ENCODE results near the gene OR8D1. TPM values are rescaled to one million over a fixed set of nuclear protein-coding genes. Genes with fewer than 3 reads are reported as not detected.
"Not testable (repeated sequence)": the region's sequence is repeated elsewhere in the genome, so short reads cannot be mapped to it uniquely, and the experiment has no call there.

The OR8D1 gene
- polyA plus RNA-seq, 3 donors, result not detected

GRCh38 chr11:124297921-124298320, 15.8 kb downstream of the OR8D1 start:
- DNase-seq (ENCODE audit: extremely low read depth in 1 of 11, low read depth in 9 of 11, low spot score in 4 of 11), result no peak

DNA sequence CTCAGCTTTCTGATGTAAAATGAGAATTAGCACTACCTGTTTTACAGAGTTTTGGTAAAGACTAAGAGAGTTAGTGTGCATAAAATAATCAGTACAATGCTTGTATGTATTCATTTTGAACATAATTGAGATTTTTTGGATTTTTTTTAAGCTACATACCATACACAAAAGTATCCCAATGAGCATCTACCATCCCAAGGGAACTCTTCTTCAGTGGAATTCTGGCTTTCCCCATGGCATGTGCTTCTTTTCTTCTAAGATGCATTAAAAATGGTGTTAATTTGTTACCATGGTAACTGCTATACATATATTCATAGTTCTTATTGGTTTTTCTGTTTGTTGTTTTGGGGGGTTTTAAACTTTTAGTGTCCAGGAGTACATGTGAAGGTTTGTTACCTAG, 17.7 kb downstream of the OR8D1 start:
- DNase-seq (ENCODE audit: extremely low read depth in 1 of 11, low read depth in 9 of 11, low spot score in 4 of 11), result no peak

DNA sequence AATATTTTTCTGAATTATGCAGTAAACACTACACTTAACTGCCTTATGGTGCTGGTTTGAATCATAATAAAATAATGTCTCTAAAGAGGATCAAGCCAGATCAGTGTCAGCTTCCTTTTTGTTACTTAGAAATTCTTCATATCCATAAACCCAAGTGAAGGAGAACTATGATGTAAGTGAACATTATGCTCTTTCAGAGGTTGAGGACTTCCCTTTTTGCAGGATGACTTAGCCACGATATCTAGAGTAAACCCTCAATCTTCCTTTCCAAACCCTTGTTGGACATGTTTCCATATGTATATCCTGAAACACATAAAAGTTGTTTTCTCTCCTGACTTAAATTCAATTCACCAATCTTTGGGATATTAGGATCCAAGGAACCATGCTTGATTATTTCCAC, 19.1 kb downstream of the OR8D1 start:
- DNase-seq (ENCODE audit: extremely low read depth in 1 of 11, low read depth in 9 of 11, low spot score in 4 of 11), result no peak

DNA sequence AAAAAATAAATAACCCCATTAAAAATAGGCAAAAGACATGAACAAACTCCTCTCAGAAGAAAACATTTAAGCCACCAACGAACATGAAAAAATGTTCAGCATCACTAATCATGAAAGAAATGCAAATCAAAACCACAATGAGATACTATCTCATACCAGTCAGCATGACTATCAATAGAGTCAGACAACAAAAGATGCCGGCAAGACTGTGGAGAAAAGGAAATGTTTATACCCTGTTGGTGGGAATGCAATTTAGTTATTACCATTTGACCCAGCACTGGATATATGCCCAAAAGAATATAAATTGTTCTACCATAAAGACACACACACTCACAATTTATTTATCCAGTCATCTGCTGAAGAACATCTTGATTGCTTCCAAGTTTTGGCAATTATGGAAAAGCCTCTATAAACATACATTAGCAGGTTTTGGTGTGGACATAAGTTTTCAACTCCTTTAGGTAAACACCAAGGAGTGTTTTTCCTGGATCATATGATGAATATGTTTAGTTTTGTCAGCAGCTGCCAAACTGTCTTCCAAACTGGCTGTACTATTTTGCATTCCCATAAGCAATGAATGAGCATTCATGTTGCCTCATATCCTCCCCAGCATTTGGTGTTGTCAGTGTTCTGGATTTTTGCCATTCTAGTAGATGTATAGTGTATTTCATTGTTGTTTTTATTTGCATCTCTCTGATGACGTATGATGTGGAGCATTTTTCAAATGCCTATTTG, 28.0 kb downstream of the OR8D1 start:
- DNase-seq (ENCODE audit: extremely low read depth in 1 of 11, low read depth in 9 of 11, low spot score in 4 of 11), result no peak

- DNase-seq (ENCODE audit: extremely low read depth in 1 of 11, low read depth in 9 of 11, low spot score in 4 of 11), result no peak
Measured at GRCh38 chr11:124278261-124278660, 35.5 kb downstream of the OR8D1 start.

DNA sequence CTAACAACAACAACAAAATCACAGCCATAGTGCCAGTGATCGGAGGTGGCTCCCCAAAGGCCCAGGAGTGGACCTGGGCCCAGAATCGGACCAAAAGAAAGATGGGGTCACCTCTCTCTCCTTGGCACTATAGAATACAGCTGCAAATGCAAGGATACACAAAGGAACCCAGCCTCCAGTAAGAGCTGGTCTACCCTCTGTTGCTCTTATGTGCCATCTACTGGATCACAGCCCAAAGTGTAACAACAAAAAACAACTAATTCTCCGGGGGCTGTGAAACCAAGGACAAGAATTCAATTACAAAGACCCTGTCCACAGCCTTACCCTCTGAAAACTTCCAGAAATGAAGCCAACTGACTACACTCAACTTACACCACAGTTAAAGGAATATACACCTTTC, 35.9 kb downstream of the OR8D1 start:
- DNase-seq (ENCODE audit: extremely low read depth in 1 of 11, low read depth in 9 of 11, low spot score in 4 of 11), result no peak

DNA sequence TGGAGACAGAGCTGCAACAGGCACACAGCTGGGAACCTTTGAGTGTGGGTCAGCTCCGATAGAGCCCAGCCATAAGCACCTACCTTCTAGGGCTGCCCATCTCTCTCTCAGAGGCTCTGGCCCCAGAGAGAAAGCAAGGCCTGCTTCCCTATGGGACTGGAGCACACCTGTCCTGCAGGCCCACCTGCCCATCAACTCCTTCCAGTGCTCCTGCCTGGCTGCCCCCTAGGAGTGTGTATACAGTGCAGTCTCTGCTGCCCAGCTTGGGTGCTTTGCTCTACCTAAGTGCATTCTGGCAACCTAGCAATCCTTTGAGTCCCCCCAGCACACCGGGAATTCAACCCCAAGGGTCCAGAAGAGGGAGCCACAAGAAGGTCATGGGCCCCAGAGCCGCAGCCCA, 36.5 kb downstream of the OR8D1 start:
- no peak for DNase-seq (ENCODE audit: extremely low read depth in 1 of 11, low read depth in 9 of 11, low spot score in 4 of 11)

DNA sequence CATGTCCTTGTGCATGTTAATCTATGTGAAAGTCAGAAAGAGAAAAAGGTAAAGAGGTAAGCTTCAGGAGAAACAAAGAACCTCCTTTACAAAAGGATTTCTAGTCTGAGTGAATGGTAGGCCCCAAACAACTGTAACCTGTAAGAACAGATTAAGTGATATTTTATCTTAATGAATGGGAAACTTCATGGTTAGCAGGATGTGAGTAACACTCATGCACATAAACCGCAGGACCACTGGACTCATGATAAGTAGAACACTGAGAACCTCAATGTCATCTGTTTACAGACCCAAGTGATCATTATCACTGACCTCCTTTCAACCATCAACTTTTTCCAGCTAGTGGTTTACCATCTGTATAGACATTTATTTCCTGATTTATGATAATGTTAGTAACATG, 37.7 kb downstream of the OR8D1 start:
- no peak for DNase-seq (ENCODE audit: extremely low read depth in 1 of 11, low read depth in 9 of 11, low spot score in 4 of 11)

DNA sequence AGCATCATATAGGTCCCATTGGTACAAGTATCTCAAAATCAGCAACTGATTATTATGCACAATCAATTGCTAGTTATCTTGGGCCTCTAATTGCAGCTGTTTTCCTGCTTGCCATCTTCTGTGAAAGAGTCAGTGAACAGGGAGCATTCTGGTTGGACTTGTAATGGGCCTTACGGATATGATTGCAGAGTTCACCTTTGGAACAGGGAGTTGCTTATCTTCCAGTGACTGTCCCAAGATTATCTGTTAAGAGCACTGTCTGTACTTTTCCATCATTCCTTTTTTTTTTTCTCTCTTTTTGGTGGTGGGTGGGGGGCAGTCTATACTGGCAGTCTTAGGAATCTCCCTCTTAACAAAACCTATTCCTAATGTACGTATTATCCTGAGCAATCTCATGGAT, 39.7 kb downstream of the OR8D1 start:
- no peak for DNase-seq (ENCODE audit: extremely low read depth in 1 of 11, low read depth in 9 of 11, low spot score in 4 of 11)

- not testable (repeated sequence) for DNase-seq (ENCODE audit: extremely low read depth in 1 of 11, low read depth in 9 of 11, low spot score in 4 of 11)
Measured at GRCh38 chr11:124270886-124271285, 42.9 kb downstream of the OR8D1 start.

- not testable (repeated sequence) for DNase-seq (ENCODE audit: extremely low read depth in 1 of 11, low read depth in 9 of 11, low spot score in 4 of 11)
Measured at GRCh38 chr11:124265041-124265440, 48.7 kb downstream of the OR8D1 start.

GRCh38 chr11:124256076-124256475, 57.7 kb downstream of the OR8D1 start, which contains the start of gene OR8G5:
Gene OR8G5 (plus strand): TSS chr11:124256376. CDS start chr11:124264932, 8,556 bp downstream.
- DNase-seq (ENCODE audit: extremely low read depth in 1 of 11, low read depth in 9 of 11, low spot score in 4 of 11), result no peak

Other genes starting within 250 kb of the OR8D1 start
- 10 to 100 TPM; 12.0 to 14.7 (median 12.8) TPM for gene VWA5A, start 198.5 kb downstream of the OR8D1 start, polyA plus RNA-seq (ENCODE audit: insufficient read length in 3 of 3)
- not detected for gene OR10D3, start 130.6 kb downstream of the OR8D1 start, polyA plus RNA-seq (ENCODE audit: insufficient read length in 3 of 3)
- not detected for gene OR8G1, start 72.9 kb downstream of the OR8D1 start, polyA plus RNA-seq (ENCODE audit: insufficient read length in 3 of 3)
- not detected for gene OR8G5, start 57.6 kb downstream of the OR8D1 start, polyA plus RNA-seq (ENCODE audit: insufficient read length in 3 of 3)
- not detected for gene OR8D2, start 6.2 kb upstream of the OR8D1 start, polyA plus RNA-seq (ENCODE audit: insufficient read length in 3 of 3)
- gene OR8B2, start 70.5 kb upstream of the OR8D1 start, polyA plus RNA-seq (ENCODE audit: insufficient read length in 3 of 3), result not detected
- not detected for gene OR8B3, start 85.1 kb upstream of the OR8D1 start, polyA plus RNA-seq (ENCODE audit: insufficient read length in 3 of 3)
- gene OR8B4, start 110.9 kb upstream of the OR8D1 start, polyA plus RNA-seq (ENCODE audit: insufficient read length in 3 of 3), result not detected
- under 1 TPM in 1 of 3 donors, not detected in 2; 0.03 TPM for gene OR8B8, start 131.7 kb upstream of the OR8D1 start, polyA plus RNA-seq (ENCODE audit: insufficient read length in 3 of 3)
- not detected for gene OR8B12, start 229.7 kb upstream of the OR8D1 start, polyA plus RNA-seq (ENCODE audit: insufficient read length in 3 of 3)